ENCODE measurements around the gene CFAP58.

The CFAP58 gene

DNA sequence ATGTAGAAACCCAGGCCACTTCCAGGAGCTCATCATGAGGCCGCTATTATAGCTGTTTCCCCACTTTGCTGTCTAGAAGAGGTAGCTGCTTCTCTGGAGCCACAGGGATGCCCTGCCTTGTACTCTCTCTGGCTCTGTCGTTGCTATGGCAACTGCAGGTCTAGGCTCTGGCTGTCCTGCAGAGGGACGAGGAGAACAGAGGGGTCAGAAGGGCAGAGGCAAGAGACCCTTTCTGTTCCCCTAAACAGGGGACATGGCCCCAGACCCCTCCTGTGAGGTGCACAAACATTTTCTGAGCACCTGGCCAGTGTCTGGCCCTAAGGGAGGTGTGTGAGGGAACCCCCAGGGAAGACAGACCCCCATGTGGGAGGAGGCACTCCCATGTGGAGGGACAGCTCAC is 46.7 kb upstream of the CFAP58 start:
- TF ChIP-seq YY1 (IDR thresholded peaks at IDR 0.05; ENCODE audit: low read depth): no peak
- TF ChIP-seq CREB1 (IDR thresholded peaks at IDR 0.05; ENCODE audit: low read depth): no peak
- no peak for TF ChIP-seq FOXM1 (IDR thresholded peaks at IDR 0.05; ENCODE audit: borderline replicate concordance, low read depth)
- no peak for TF ChIP-seq RAD21 (IDR thresholded peaks at IDR 0.05; ENCODE audit: low read depth)
- TF ChIP-seq ZBTB7A (IDR thresholded peaks at IDR 0.05; ENCODE audit: low read depth): no peak
- no peak for TF ChIP-seq TCF12 (IDR thresholded peaks at IDR 0.05; ENCODE audit: low read depth)
- TF ChIP-seq EGR1 (IDR thresholded peaks at IDR 0.05): no peak

GRCh38 chr10:104307576-104308438 is 45.8 kb upstream of the CFAP58 start:
- TF ChIP-seq CREB1 (IDR thresholded peaks at IDR 0.05; ENCODE audit: low read depth): no peak
- TF ChIP-seq EGR1 (IDR thresholded peaks at IDR 0.05): no peak
- TF ChIP-seq TCF12 (IDR thresholded peaks at IDR 0.05; ENCODE audit: low read depth): no peak
- no peak for TF ChIP-seq EP300 (IDR thresholded peaks at IDR 0.05; ENCODE audit: borderline replicate concordance)
- no peak for TF ChIP-seq NFIC (IDR thresholded peaks at IDR 0.05)
- TF ChIP-seq, protein P1, sequence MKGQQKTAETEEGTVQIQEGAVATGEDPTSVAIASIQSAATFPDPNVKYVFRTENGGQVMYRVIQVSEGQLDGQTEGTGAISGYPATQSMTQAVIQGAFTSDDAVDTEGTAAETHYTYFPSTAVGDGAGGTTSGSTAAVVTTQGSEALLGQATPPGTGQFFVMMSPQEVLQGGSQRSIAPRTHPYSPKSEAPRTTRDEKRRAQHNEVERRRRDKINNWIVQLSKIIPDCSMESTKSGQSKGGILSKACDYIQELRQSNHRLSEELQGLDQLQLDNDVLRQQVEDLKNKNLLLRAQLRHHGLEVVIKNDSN (IDR thresholded peaks at IDR 0.05): no peak
- TF ChIP-seq REST (IDR thresholded peaks at IDR 0.05; ENCODE audit: low read depth): no peak

GRCh38 chr10:104308439-104308903 is 45.2 kb upstream of the CFAP58 start:
- no peak for TF ChIP-seq MAX (IDR thresholded peaks at IDR 0.05)
- TF ChIP-seq CREB1 (IDR thresholded peaks at IDR 0.05; ENCODE audit: low read depth): no peak
- TF ChIP-seq NFIC (IDR thresholded peaks at IDR 0.05): no peak
- no peak for TF ChIP-seq RAD21 (IDR thresholded peaks at IDR 0.05; ENCODE audit: low read depth)
- no peak for TF ChIP-seq FOXM1 (IDR thresholded peaks at IDR 0.05; ENCODE audit: borderline replicate concordance, low read depth)
- no peak for TF ChIP-seq EP300 (IDR thresholded peaks at IDR 0.05; ENCODE audit: borderline replicate concordance)
- no peak for TF ChIP-seq CEBPB (IDR thresholded peaks at IDR 0.05)
- TF ChIP-seq ZBTB7A (IDR thresholded peaks at IDR 0.05; ENCODE audit: low read depth): no peak
- no peak for TF ChIP-seq REST (IDR thresholded peaks at IDR 0.05; ENCODE audit: low read depth)
- TF ChIP-seq TAF1 (IDR thresholded peaks at IDR 0.05; ENCODE audit: low read depth): no peak
- TF ChIP-seq YY1 (IDR thresholded peaks at IDR 0.05; ENCODE audit: low read depth): no peak
- no peak for TF ChIP-seq TEAD4 (IDR thresholded peaks at IDR 0.05)
- TF ChIP-seq, protein P1 (IDR thresholded peaks at IDR 0.05): no peak

GRCh38 chr10:104309980-104310978 is 43.4 kb upstream of the CFAP58 start:
- no peak for TF ChIP-seq TCF12 (IDR thresholded peaks at IDR 0.05; ENCODE audit: low read depth)
- TF ChIP-seq CREB1 (IDR thresholded peaks at IDR 0.05; ENCODE audit: low read depth): no peak
- no peak for TF ChIP-seq YY1 (IDR thresholded peaks at IDR 0.05; ENCODE audit: low read depth)
- TF ChIP-seq, protein P1 (IDR thresholded peaks at IDR 0.05): no peak
- TF ChIP-seq RAD21 (IDR thresholded peaks at IDR 0.05; ENCODE audit: low read depth): no peak
- no peak for TF ChIP-seq TAF1 (IDR thresholded peaks at IDR 0.05; ENCODE audit: low read depth)
- no peak for TF ChIP-seq ZBTB7A (IDR thresholded peaks at IDR 0.05; ENCODE audit: low read depth)
- no peak for TF ChIP-seq REST (IDR thresholded peaks at IDR 0.05; ENCODE audit: low read depth)
- TF ChIP-seq MAX (IDR thresholded peaks at IDR 0.05): no peak
- TF ChIP-seq NFIC (IDR thresholded peaks at IDR 0.05): no peak
